GM12878 (cell line): Measurements from ENCODE around the gene AURKA. TPM values are rescaled to one million over a fixed set of nuclear protein-coding genes. Genes with fewer than 3 reads are reported as not detected.
"Not testable (repeated sequence)": the region's sequence is repeated elsewhere in the genome, so short reads cannot be mapped to it uniquely, and the experiment has no call there.

ENCODE experiments used
- ATAC-seq: fragments of 200-7000 bp; cut with Tn5 transposase; 3 replicates; pipeline ENCODE4 v1.9.1; 2020; ENCODE audit warnings: mild to moderate bottlenecking, moderate library complexity
- BruUV-seq: library from RNA; stranded (reverse); fragments of 400-500 nt; replicated peaks from 2 replicates; lab custom pipeline; 2021; lab: Mats Ljungman, UMichigan
- CTCF ChIA-PET: fragments of 300-600 bp; sonication (Branson Sonifier 250); formaldehyde crosslinking; extraction: SDS; loops from one replicate; lab custom pipeline; 2021; ENCODE audit warnings: inconsistent platforms; lab: Yijun Ruan, JAX
- POLR2A ChIA-PET: fragments of 350-600 bp; formaldehyde crosslinking; extraction: SDS; loops from one replicate; lab custom pipeline; 2021; ENCODE audit warnings: inconsistent platforms; lab: Charles Lee
- RAD21 ChIA-PET: fragments of 300-600 bp; sonication (Branson Sonifier 250); formaldehyde crosslinking; loops from one replicate; lab custom pipeline; 2023; ENCODE audit warnings: antibody characterized with exemption; ENCODE audit not compliant: unreplicated experiment; lab: Charles Lee
- SMC1A ChIA-PET: fragments of 300-600 bp; sonication (Branson Sonifier 250); formaldehyde crosslinking; loops from one replicate; lab custom pipeline; 2023; ENCODE audit not compliant: unreplicated experiment, uncharacterized antibody; lab: Charles Lee
- DNase-seq: peaks from one replicate; pipeline ENCODE4 v3.0.0-alpha.2; 2011; ENCODE audit warnings: low read depth, low spot score
- FAIRE-seq: peaks from 3 replicates; lab custom pipeline; 2011; peaks lifted over from hg19 to GRCh38; lab: Jason Lieb, UNC
- H2AFZ ChIP-seq: 2 replicates; pipeline ENCODE4 v1.6.0; 2011; ENCODE audit warnings: low read depth, low read length, control low read depth; ENCODE audit not compliant: control insufficient read depth
- H3K27ac ChIP-seq: 2 replicates; pipeline ENCODE4 v1.5.1; 2011; ENCODE audit warnings: control low read depth; ENCODE audit not compliant: control insufficient read depth, insufficient read depth
- H3K27me3 ChIP-seq, 2 experiments: replicated peaks in 1 of 2; 2 replicates each; pipeline versions ENCODE4 v1.6.0 to v1.6.1; 2011; ENCODE audit warnings: low read length in 1 of 2; ENCODE audit not compliant: control insufficient read depth in 2 of 2, insufficient read depth in 2 of 2
- H3K36me3 ChIP-seq, 2 experiments: 2 replicates each; pipeline ENCODE4 v1.5.1; 2011; ENCODE audit warnings: low read length in 1 of 2; ENCODE audit not compliant: control insufficient read depth in 2 of 2, insufficient read depth in 2 of 2
- H3K4me1 ChIP-seq: 2 replicates; pipeline ENCODE4 v1.6.1; 2011; ENCODE audit warnings: mild to moderate bottlenecking, low read length, moderate library complexity, mixed read lengths; ENCODE audit not compliant: control insufficient read depth, insufficient read depth
- H3K4me2 ChIP-seq: 2 replicates; pipeline ENCODE4 v1.6.0; 2011; ENCODE audit warnings: control low read depth; ENCODE audit not compliant: control insufficient read depth, insufficient read depth
- H3K4me3 ChIP-seq: fragments of 200-600 bp; sonication (generic); 2 replicates; pipeline ENCODE4 v1.5.1; 2016
- H3K79me2 ChIP-seq: 2 replicates; pipeline ENCODE4 v1.6.0; 2011; ENCODE audit warnings: low read length; ENCODE audit not compliant: control insufficient read depth, insufficient read depth
- H3K9ac ChIP-seq: 2 replicates; pipeline ENCODE4 v1.8.0; 2011; ENCODE audit warnings: low read length, control low read depth, mixed read lengths; ENCODE audit not compliant: control insufficient read depth, insufficient read depth
- H3K9me3 ChIP-seq: replicated peaks from 3 replicates; pipeline ENCODE4 v1.5.1; 2011; ENCODE audit warnings: mild to moderate bottlenecking, low read length; ENCODE audit not compliant: control insufficient read depth, insufficient read depth
- H4K20me1 ChIP-seq: 2 replicates; pipeline ENCODE4 v1.6.0; 2011; ENCODE audit not compliant: control insufficient read depth, insufficient read depth
- CUX1 ChIP-seq: IDR thresholded peaks from 2 replicates; pipeline ENCODE4 v1.6.1; 2012; ENCODE audit warnings: improper control_type of control experiment, low read depth, low read length; ENCODE audit not compliant: insufficient replicate concordance
- WGBS: methylation state at CpG from one replicate; pipeline ENCODE4 v1.1.6; 2016; ENCODE audit warnings: low lambda C conversion rate; ENCODE audit not compliant: insufficient replicate concordance, insufficient coverage; ENCODE audit errors: missing lambda C conversion rate; 5-methylcytosine and 5-hydroxymethylcytosine counted together
- in situ Hi-C: fragments of 300-500 bp; cut with MboI; formaldehyde crosslinking; loops from 9 replicates; pipeline ENCODE4 v1.14.3; 2018; ENCODE audit warnings: mixed read lengths
- intact Hi-C: fragments of 100-400 bp; cut with micrococcal nuclease; formaldehyde crosslinking; loops from one replicate; pipeline ENCODE4 v1.14.2; 2022; ENCODE audit not compliant: unreplicated experiment
- polyA plus RNA-seq, 11 experiments: library from polyadenylated mRNA; depleted of rRNA in 4 of 11; unstranded in 6 of 11; stranded (reverse) in 5 of 11; fragments of >200 nt; fragmentation: Nextera tagmentation in 4 of 11; fragmentation: Illumina TruSeq in 1 of 11; extraction: Ambion mirVana in 4 of 11; extraction: Trizol in 1 of 11; gene quantifications; 1 replicate in 1 of 11; 2 replicates in 10 of 11; pipeline versions ENCODE4 v1.2.1 to v1.2.3, GENCODE V29; 2011 to 2016; ENCODE audit warnings: inconsistent platforms in 2 of 11, missing spikeins in 2 of 11, low read depth in 1 of 11
- total RNA-seq, 4 experiments: library from RNA; depleted of rRNA in 3 of 4; stranded (reverse); fragments of >200 nt in 3 of 4; fragmentation: Illumina TruSeq in 1 of 4; extraction: Trizol in 1 of 4; gene quantifications; 2 replicates each; pipeline versions ENCODE4 v1.2.1 to v1.2.3, GENCODE V29; 2013 to 2021

Gene AURKA
- total and polyA plus RNA-seq, 10 of the 15 experiments (the other 5 are each of a cell fraction or from before 2014, with no cell fraction given) = 57.3 to 122 (median 73.4) TPM

GRCh38 chr20:56411759-56412472, 19.9 kb upstream of the AURKA start, which contains the start of gene CASS4 (continued):
- no peak for TF ChIP-seq CUX1

GRCh38 chr20:56411287-56411686, 19.3 kb upstream of the AURKA start:
- WGBS = 100% methylated on average over 7 of the region's 7 CpGs
- H4K20me1 ChIP-seq, H2AFZ ChIP-seq, H3K27me3 ChIP-seq, H3K4me3 ChIP-seq, H3K9me3 ChIP-seq, H3K4me1 ChIP-seq, POLR2A ChIA-PET, H3K9ac ChIP-seq, ATAC-seq, intact Hi-C loops, in situ Hi-C loops, BruUV-seq, FAIRE-seq, H3K27ac ChIP-seq, H3K79me2 ChIP-seq, DNase-seq: not testable (repeated sequence)
- ChIA-PET RAD21 (interaction anchor here (0.6 to 1.7 kb wide), 4 partner anchors 16 to 55 kb away, joined by 3 to 8 read pairs (median 6); partner anchors contain the start of genes AURKA and CSTF1), CTCF (interaction anchor here (0.9 to 1.8 kb wide), 2 partner anchors 14 to 17 kb away, joined by 3 to 13 read pairs; no protein-coding TSS in a partner anchor), SMC1A (interaction anchor here (0.6 to 1.3 kb wide), 6 partner anchors 10 to 52 kb away, joined by 3 to 6 read pairs (median 4); no protein-coding TSS in a partner anchor)
- peaks cover under 1 to 11% of the 10 kb centered on the region in 2 experiments; a peak in 2 of 4 replicates for H3K36me3 ChIP-seq
- peak overlapping the region; percentile 69; the same call in 1 of the 2 replicates for H3K4me2 ChIP-seq
